ENCODE measurements around the gene EFNA1.

The EFNA1 gene

DNA sequence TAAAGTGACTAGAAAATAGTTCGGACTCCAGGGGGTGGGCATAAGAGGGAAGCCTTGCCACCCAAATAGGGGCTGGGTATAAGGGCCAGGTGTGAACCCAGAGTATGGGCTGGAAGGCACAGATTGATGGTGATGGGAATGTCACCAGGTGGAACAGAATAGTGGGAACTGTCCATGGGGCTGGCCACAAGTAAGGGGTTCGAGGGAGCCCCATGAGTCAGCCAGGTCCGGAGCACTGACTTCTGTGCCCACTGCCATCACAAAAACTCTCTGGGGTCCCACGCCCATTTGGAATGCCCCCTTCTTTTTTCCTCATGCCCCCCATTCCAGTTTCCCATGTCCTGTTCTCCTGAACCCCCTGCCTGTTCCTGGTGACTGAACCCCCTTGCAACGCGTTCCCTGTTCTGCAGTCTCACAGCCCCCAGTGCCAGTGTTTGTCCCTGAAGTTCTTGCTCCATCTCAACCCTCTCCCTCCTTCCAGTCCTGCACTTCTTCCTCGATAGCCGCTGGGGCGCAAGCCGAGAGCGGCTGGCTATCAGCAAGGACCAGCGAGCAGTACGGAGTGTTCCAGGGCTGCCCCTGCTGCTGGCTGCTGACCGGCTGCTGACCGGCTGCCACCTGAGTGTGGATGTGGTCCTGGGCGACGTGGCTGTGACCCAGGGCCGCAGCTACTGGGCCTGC, 53.8 kb downstream of the EFNA1 start:
- no peak for TF ChIP-seq CTCF (IDR thresholded peaks at IDR 0.05; ENCODE audit: low read depth, low read length, missing control alignments)
- H3K4me3 ChIP-seq (ENCODE audit: low read depth, low read length) = no peak overlapping the region

GRCh38 chr1:155182052-155182550, 54.4 kb downstream of the EFNA1 start:
- no peak for DNase-seq (ENCODE audit: low read depth)
- TF ChIP-seq CTCF (IDR thresholded peaks at IDR 0.05; ENCODE audit: low read depth, low read length, missing control alignments) = no peak
- H3K4me3 ChIP-seq (ENCODE audit: low read depth, low read length) = no peak overlapping the region

More for the DNA sequence above, 53.8 kb downstream of the EFNA1 start:
- DNase-seq (ENCODE audit: low read depth) = no peak

DNA sequence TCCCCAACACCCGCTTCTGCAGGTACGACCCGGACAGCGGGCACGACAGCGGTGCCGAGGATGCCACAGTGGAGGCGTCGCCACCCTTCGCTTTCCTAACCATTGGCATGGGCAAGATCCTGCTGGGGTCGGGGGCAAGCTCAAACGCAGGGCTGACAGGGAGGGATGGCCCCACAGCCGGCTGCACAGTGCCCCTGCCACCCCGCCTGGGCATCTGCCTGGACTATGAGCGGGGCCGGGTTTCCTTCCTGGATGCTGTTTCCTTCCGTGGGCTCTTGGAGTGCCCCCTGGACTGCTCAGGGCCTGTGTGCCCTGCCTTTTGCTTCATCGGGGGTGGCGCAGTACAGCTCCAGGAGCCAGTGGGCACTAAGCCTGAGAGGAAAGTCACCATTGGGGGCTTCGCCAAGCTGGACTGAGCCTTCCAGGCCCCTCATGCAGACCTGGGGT, 56.1 kb downstream of the EFNA1 start:
- no peak overlapping the region for H3K4me3 ChIP-seq (ENCODE audit: low read depth, low read length)
- no peak for TF ChIP-seq CTCF (IDR thresholded peaks at IDR 0.05; ENCODE audit: low read depth, low read length, missing control alignments)
- DNase-seq (ENCODE audit: low read depth) = no peak

- no peak for TF ChIP-seq CTCF (IDR thresholded peaks at IDR 0.05; ENCODE audit: low read depth, low read length, missing control alignments)
- no peak for DNase-seq (ENCODE audit: low read depth)
- H3K4me3 ChIP-seq (ENCODE audit: low read depth, low read length) = no peak overlapping the region
These were observed 56.7 kb downstream of the EFNA1 start for GRCh38 chr1:155184351-155184811.

Data from GM12864 (cell line).